Activated CD8-positive, alpha-beta memory T cell treated with anti-CD3 and anti-CD28 coated beads, Interleukin-2, amount 50 U/mL, for 48 hours (primary cell): ENCODE data around the gene TSPAN9.

ENCODE experiments used
- DNase-seq: peaks from one replicate; pipeline ENCODE4 v3.0.0-alpha.2; 2020

Gene TSPAN9

GRCh38 chr12:3326850-3327780 lies 249.9 kb downstream of the TSPAN9 start:
- DNase-seq, result no peak

- no peak for DNase-seq
Measured at GRCh38 chr12:3328081-3328480, 250.9 kb downstream of the TSPAN9 start.

- no peak for DNase-seq
Measured at GRCh38 chr12:3328571-3328970, 251.4 kb downstream of the TSPAN9 start.

- no peak for DNase-seq
Measured at GRCh38 chr12:3329361-3329760, 252.2 kb downstream of the TSPAN9 start.

- DNase-seq, result no peak
Measured at GRCh38 chr12:3330976-3331510, 253.9 kb downstream of the TSPAN9 start.

GRCh38 chr12:3332188-3332587 lies 255.0 kb downstream of the TSPAN9 start:
- DNase-seq, result no peak

GRCh38 chr12:3333583-3333982 lies 256.4 kb downstream of the TSPAN9 start:
- DNase-seq, result no peak

- no peak for DNase-seq
Measured at GRCh38 chr12:3333991-3334391, 256.8 kb downstream of the TSPAN9 start.

- DNase-seq, result no peak
Measured at GRCh38 chr12:3335078-3335487, 257.9 kb downstream of the TSPAN9 start.
